Loucy (cell line): ENCODE data around the gene ROBO1.

Experiments used
- H2AFZ ChIP-seq: fragments of 200-600 bp; sonication (generic); 2 replicates; pipeline ENCODE4 v1.6.0; 2016; ENCODE audit warnings: antibody characterized with exemption, mild to moderate bottlenecking, low read length, moderate library complexity
- H3F3A ChIP-seq: fragments of 200-600 bp; 2 replicates; pipeline ENCODE4 v1.6.0; 2016; ENCODE audit warnings: antibody characterized with exemption, low read depth, mild to moderate bottlenecking
- H3K27me3 ChIP-seq: fragments of 200-600 bp; sonication (generic); 2 replicates; pipeline ENCODE4 v1.6.1; 2014; ENCODE audit warnings: low read length, mild to moderate bottlenecking; ENCODE audit not compliant: insufficient read depth, poor library complexity, severe bottlenecking
- H3K36me3 ChIP-seq: fragments of 200-600 bp; sonication (generic); 2 replicates; pipeline ENCODE4 v1.6.1; 2016; ENCODE audit warnings: low read length; ENCODE audit not compliant: insufficient read depth
- H3K4me1 ChIP-seq: fragments of 200-600 bp; sonication (generic); 2 replicates; pipeline ENCODE4 v1.5.1; 2014; ENCODE audit warnings: low read length, mild to moderate bottlenecking; ENCODE audit not compliant: insufficient read depth, poor library complexity, severe bottlenecking
- H3K4me2 ChIP-seq: fragments of 200-600 bp; sonication (generic); 2 replicates; pipeline ENCODE4 v1.6.0; 2014; ENCODE audit warnings: antibody characterized with exemption, low read length, low read depth, mild to moderate bottlenecking; ENCODE audit not compliant: poor library complexity, severe bottlenecking
- H3K4me3 ChIP-seq: fragments of 200-600 bp; sonication (generic); 2 replicates; pipeline ENCODE4 v1.5.1; 2014; ENCODE audit warnings: low read length, mild to moderate bottlenecking, mixed read lengths; ENCODE audit not compliant: poor library complexity, severe bottlenecking
- H3K79me2 ChIP-seq: fragments of 200-600 bp; sonication (generic); 2 replicates; pipeline ENCODE4 v1.6.1; 2014; ENCODE audit warnings: low read length; ENCODE audit not compliant: insufficient read depth
- H3K9ac ChIP-seq: fragments of 200-600 bp; sonication (generic); 2 replicates; pipeline ENCODE4 v1.6.0; 2014; ENCODE audit warnings: mild to moderate bottlenecking, low read depth, low read length, moderate library complexity; ENCODE audit not compliant: poor library complexity, severe bottlenecking
- H3K9me2 ChIP-seq: fragments of 200-600 bp; sonication (generic); replicated peaks from 2 replicates; pipeline ENCODE4 v1.6.1; 2016; ENCODE audit warnings: low read depth, low read length, mixed read lengths
- H3K9me3 ChIP-seq: fragments of 200-600 bp; sonication (generic); 2 replicates; pipeline ENCODE4 v1.6.1; 2014; ENCODE audit warnings: mild to moderate bottlenecking, antibody characterized with exemption, low read length, low read depth; ENCODE audit not compliant: insufficient read depth
- H4K20me1 ChIP-seq: fragments of 200-600 bp; sonication (generic); 2 replicates; pipeline ENCODE4 v1.6.0; 2014; ENCODE audit warnings: antibody characterized with exemption, low read length, mild to moderate bottlenecking; ENCODE audit not compliant: insufficient read depth, poor library complexity, severe bottlenecking
- EZH2phosphoT487 ChIP-seq: fragments of 200-600 bp; IDR thresholded peaks from 2 replicates; pipeline ENCODE4 v1.6.1; 2018; ENCODE audit warnings: antibody characterized with exemption, mild to moderate bottlenecking, moderate library complexity, borderline replicate concordance
- TF ChIP-seq, protein P1 (sequence below): fragments of 200-600 bp; sonication (generic); conservative IDR thresholded peaks from 2 replicates; pipeline ENCODE4 v1.5.1; 2014; ENCODE audit warnings: mild to moderate bottlenecking, antibody characterized with exemption, low read length

ROBO1 gene

GRCh38 chr3:78990156-78990555 lies 777.6 kb downstream of the ROBO1 start:
- TF ChIP-seq EZH2phosphoT487 = no peak
- TF ChIP-seq, protein P1, sequence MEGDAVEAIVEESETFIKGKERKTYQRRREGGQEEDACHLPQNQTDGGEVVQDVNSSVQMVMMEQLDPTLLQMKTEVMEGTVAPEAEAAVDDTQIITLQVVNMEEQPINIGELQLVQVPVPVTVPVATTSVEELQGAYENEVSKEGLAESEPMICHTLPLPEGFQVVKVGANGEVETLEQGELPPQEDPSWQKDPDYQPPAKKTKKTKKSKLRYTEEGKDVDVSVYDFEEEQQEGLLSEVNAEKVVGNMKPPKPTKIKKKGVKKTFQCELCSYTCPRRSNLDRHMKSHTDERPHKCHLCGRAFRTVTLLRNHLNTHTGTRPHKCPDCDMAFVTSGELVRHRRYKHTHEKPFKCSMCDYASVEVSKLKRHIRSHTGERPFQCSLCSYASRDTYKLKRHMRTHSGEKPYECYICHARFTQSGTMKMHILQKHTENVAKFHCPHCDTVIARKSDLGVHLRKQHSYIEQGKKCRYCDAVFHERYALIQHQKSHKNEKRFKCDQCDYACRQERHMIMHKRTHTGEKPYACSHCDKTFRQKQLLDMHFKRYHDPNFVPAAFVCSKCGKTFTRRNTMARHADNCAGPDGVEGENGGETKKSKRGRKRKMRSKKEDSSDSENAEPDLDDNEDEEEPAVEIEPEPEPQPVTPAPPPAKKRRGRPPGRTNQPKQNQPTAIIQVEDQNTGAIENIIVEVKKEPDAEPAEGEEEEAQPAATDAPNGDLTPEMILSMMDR = no peak
- Histone ChIP-seq H3K9ac (no peak overlapping the region), H3K9me3 (no peaks in the 10 kb centered on the region), H2AFZ (no peak overlapping the region), H3K4me2 (no peak overlapping the region), H3K36me3 (no peaks in the 10 kb centered on the region), H3K27me3 (no peaks in the 10 kb centered on the region), H4K20me1 (no peaks in the 10 kb centered on the region), H3K4me3 (no peak overlapping the region), H3F3A (no peaks in the 10 kb centered on the region), H3K79me2 (no peaks in the 10 kb centered on the region), H3K9me2 (no peaks in the 10 kb centered on the region), H3K4me1 (no peaks in the 10 kb centered on the region)

- Histone ChIP-seq H3K4me2 (no peak overlapping the region), H3K4me3 (no peak overlapping the region), H3K4me1 (no peaks in the 10 kb centered on the region), H3F3A (no peaks in the 10 kb centered on the region), H3K9ac (no peak overlapping the region), H3K36me3 (no peaks in the 10 kb centered on the region), H2AFZ (no peak overlapping the region), H3K79me2 (no peaks in the 10 kb centered on the region), H4K20me1 (no peaks in the 10 kb centered on the region), H3K27me3 (no peaks in the 10 kb centered on the region), H3K9me3 (no peaks in the 10 kb centered on the region), H3K9me2 (no peaks in the 10 kb centered on the region)
- no peak for TF ChIP-seq EZH2phosphoT487
- TF ChIP-seq, protein P1 = peak; percentile 15; the same call in 1 of the 2 replicates
These were observed 779.5 kb downstream of the ROBO1 start for GRCh38 chr3:78988324-78988723.

GRCh38 chr3:78986416-78987101 lies 781.2 kb downstream of the ROBO1 start:
- TF ChIP-seq, protein P1 = no peak
- no peak for TF ChIP-seq EZH2phosphoT487
- Histone ChIP-seq H3K4me2 (no peak overlapping the region), H3K9me2 (no peaks in the 10 kb centered on the region), H3K36me3 (no peaks in the 10 kb centered on the region), H3K9ac (no peak overlapping the region), H3K9me3 (no peaks in the 10 kb centered on the region), H3K79me2 (no peaks in the 10 kb centered on the region), H3F3A (no peaks in the 10 kb centered on the region), H2AFZ (no peak overlapping the region), H4K20me1 (no peaks in the 10 kb centered on the region), H3K27me3 (no peaks in the 10 kb centered on the region), H3K4me1 (no peaks in the 10 kb centered on the region), H3K4me3 (no peak overlapping the region)
